H1 (cell line): ENCODE measurements around the gene SRGAP3. TPM values are rescaled to one million over a fixed set of nuclear protein-coding genes. Genes with fewer than 3 reads are reported as not detected.

Experiments
- CTCF ChIA-PET: fragments of 300-600 bp; sonication (Branson Sonifier 250); formaldehyde crosslinking; loops from one replicate; lab custom pipeline; 2021; ENCODE audit not compliant: partially characterized antibody; lab: Charles Lee
- POLR2A ChIA-PET: fragments of 300-600 bp; sonication (Branson Sonifier 250); formaldehyde crosslinking; loops from one replicate; lab custom pipeline; 2021; ENCODE audit warnings: inconsistent platforms; ENCODE audit not compliant: partially characterized antibody; lab: Charles Lee
- DNase-seq, 2 experiments: peaks; one replicate each; pipeline versions ENCODE4 v3.0.0 to v3.0.0-alpha.2; 2010 to 2022; ENCODE audit warnings: low spot score in 2 of 2, low read depth in 1 of 2, mixed read lengths in 1 of 2
- FAIRE-seq: peaks from 2 replicates; lab custom pipeline; 2011; peaks lifted over from hg19 to GRCh38; lab: Jason Lieb, UNC
- H2AFZ ChIP-seq: 2 replicates; pipeline ENCODE4 v1.8.1; 2012; ENCODE audit warnings: low read length, inconsistent platforms
- H2AK5ac ChIP-seq: 2 replicates; pipeline ENCODE4 v1.6.1; 2013; ENCODE audit warnings: low read depth, low read length
- H2BK120ac ChIP-seq: replicated peaks from 2 replicates; pipeline ENCODE3; 2013; ENCODE audit warnings: low read depth, low read length, inconsistent platforms
- H2BK12ac ChIP-seq: 2 replicates; pipeline ENCODE4 v1.6.1; 2013; ENCODE audit warnings: low read depth, low read length
- H2BK15ac ChIP-seq: 2 replicates; pipeline ENCODE4 v1.6.1; 2013; ENCODE audit warnings: low read length
- H2BK20ac ChIP-seq: 2 replicates; pipeline ENCODE4 v1.6.1; 2013; ENCODE audit warnings: low read length
- H2BK5ac ChIP-seq: 2 replicates; pipeline ENCODE4 v1.6.1; 2013; ENCODE audit warnings: low read depth, low read length
- H3K14ac ChIP-seq: 2 replicates; pipeline ENCODE4 v1.6.1; 2013; ENCODE audit warnings: inconsistent platforms; ENCODE audit not compliant: insufficient read length
- H3K18ac ChIP-seq: 2 replicates; pipeline ENCODE4 v1.6.1; 2013; ENCODE audit warnings: low read length; ENCODE audit errors: extremely low read depth
- H3K23ac ChIP-seq: 2 replicates; pipeline ENCODE4 v1.6.1; 2013; ENCODE audit warnings: inconsistent platforms; ENCODE audit not compliant: insufficient read length
- H3K23me2 ChIP-seq: 2 replicates; pipeline ENCODE4 v1.6.1; 2013; ENCODE audit warnings: low read depth, low read length
- H3K27ac ChIP-seq: 2 replicates; pipeline ENCODE4 v1.6.1; 2011; ENCODE audit warnings: low read depth, low read length, inconsistent platforms
- H3K27me3 ChIP-seq, 4 experiments: replicated peaks in 1 of 4; 1 replicate in 1 of 4; 2 replicates in 3 of 4; pipeline versions ENCODE4 v1.6.1 to v1.8.1; 2011 to 2013; ENCODE audit warnings: low read length in 3 of 4, mild to moderate bottlenecking in 3 of 4, inconsistent platforms in 2 of 4, mixed read lengths in 2 of 4, moderate library complexity in 1 of 4; ENCODE audit not compliant: control insufficient read depth in 3 of 4, insufficient read depth in 3 of 4; ENCODE audit errors: extremely low read depth in 1 of 4
- H3K36me3 ChIP-seq, 4 experiments: 2 replicates each; pipeline versions ENCODE4 v1.6.1 to v1.8.1; 2011 to 2013; ENCODE audit warnings: mild to moderate bottlenecking in 4 of 4, low read length in 3 of 4, moderate library complexity in 2 of 4, control low read depth in 1 of 4, inconsistent platforms in 1 of 4; ENCODE audit not compliant: insufficient read depth in 4 of 4, control insufficient read depth in 2 of 4
- H3K4ac ChIP-seq: replicated peaks from 2 replicates; pipeline ENCODE3; 2013; ENCODE audit warnings: low read length, low read depth, mixed read lengths, inconsistent platforms; ENCODE audit not compliant: insufficient read length
- H3K4me1 ChIP-seq, 4 experiments: replicated peaks in 1 of 4; 1 replicate in 1 of 4; 2 replicates in 3 of 4; pipeline versions ENCODE4 v1.6.1 to v1.8.1; 2011 to 2013; ENCODE audit warnings: low read length in 3 of 4, inconsistent platforms in 2 of 4, mixed read lengths in 1 of 4; ENCODE audit not compliant: insufficient read depth in 4 of 4, control insufficient read depth in 3 of 4
- H3K4me2 ChIP-seq, 2 experiments: 2 replicates each; pipeline versions ENCODE4 v1.6.1 to v1.8.1; 2011 to 2013; ENCODE audit warnings: low read depth in 2 of 2, low read length in 2 of 2, control low read depth in 1 of 2, inconsistent platforms in 1 of 2, mild to moderate bottlenecking in 1 of 2; ENCODE audit not compliant: insufficient read depth in 1 of 2
- H3K4me3 ChIP-seq, 4 experiments: fragments of 200-600, 300-600 bp in 1 of 4; sonication (generic), shearing (Covaris generic), sonication (Bioruptor Twin) in 1 of 4; 2 replicates each; pipeline versions ENCODE4 v1.5.1 to v1.8.1; 2011 to 2016; ENCODE audit warnings: low read length in 4 of 4, low read depth in 3 of 4, control low read depth in 2 of 4, inconsistent platforms in 2 of 4, mild to moderate bottlenecking in 2 of 4, mixed read lengths in 1 of 4, moderate library complexity in 1 of 4; ENCODE audit not compliant: insufficient read depth in 2 of 4; ENCODE audit errors: extremely low read depth in 1 of 4
- H3K56ac ChIP-seq: replicated peaks from 2 replicates; pipeline ENCODE3; 2013; ENCODE audit warnings: low read depth, mild to moderate bottlenecking, mixed read lengths, low read length, inconsistent platforms; ENCODE audit not compliant: insufficient read length
- H3K79me1 ChIP-seq: 2 replicates; pipeline ENCODE4 v1.6.1; 2013; ENCODE audit warnings: low read depth, low read length, control low read depth
- H3K79me2 ChIP-seq, 2 experiments: 2 replicates each; pipeline versions ENCODE4 v1.6.1 to v1.8.1; 2012 to 2013; ENCODE audit warnings: low read length in 2 of 2, mild to moderate bottlenecking in 2 of 2, inconsistent platforms in 1 of 2; ENCODE audit not compliant: insufficient read depth in 2 of 2, control insufficient read depth in 1 of 2
- H3K9ac ChIP-seq, 4 experiments: replicated peaks in 1 of 4; 1 replicate in 1 of 4; 2 replicates in 3 of 4; pipeline versions ENCODE4 v1.6.1 to v1.8.1; 2011 to 2013; ENCODE audit warnings: low read depth in 3 of 4, low read length in 3 of 4, control low read depth in 2 of 4, mild to moderate bottlenecking in 2 of 4, moderate library complexity in 2 of 4, inconsistent platforms in 1 of 4; ENCODE audit errors: extremely low read depth in 1 of 4
- H3K9me3 ChIP-seq, 2 experiments: 2 replicates each; pipeline versions ENCODE4 v1.6.1 to v1.8.1; 2012 to 2013; ENCODE audit warnings: mild to moderate bottlenecking in 2 of 2, moderate library complexity in 2 of 2, control low read depth in 1 of 2, inconsistent platforms in 1 of 2, low read depth in 1 of 2, low read length in 1 of 2, mixed read lengths in 1 of 2; ENCODE audit not compliant: insufficient read depth in 2 of 2
- H4K20me1 ChIP-seq, 2 experiments: replicated peaks in 1 of 2; 2 replicates each; pipeline versions ENCODE3 to v1.8.1; 2011 to 2013; ENCODE audit warnings: inconsistent platforms in 2 of 2, low read length in 2 of 2, mild to moderate bottlenecking in 1 of 2; ENCODE audit not compliant: insufficient read depth in 2 of 2, control insufficient read depth in 1 of 2
- H4K5ac ChIP-seq: 2 replicates; pipeline ENCODE4 v1.6.1; 2013; ENCODE audit warnings: low read length, low read depth, mixed read lengths, inconsistent platforms; ENCODE audit not compliant: insufficient read length
- H4K8ac ChIP-seq: 2 replicates; pipeline ENCODE4 v1.8.0; 2013; ENCODE audit warnings: mild to moderate bottlenecking, moderate library complexity, low read length, inconsistent platforms; ENCODE audit not compliant: insufficient read depth; ENCODE audit errors: extremely low read depth
- H4K91ac ChIP-seq: replicated peaks from 2 replicates; pipeline ENCODE3; 2013; ENCODE audit warnings: low read length, mixed read lengths, inconsistent platforms; ENCODE audit not compliant: insufficient read length
- TBP ChIP-seq: IDR thresholded peaks from 2 replicates; pipeline ENCODE4 v1.6.1; 2011; ENCODE audit warnings: low read depth, low read length, improper control_type of control experiment
- WGBS, 2 experiments: shearing (Covaris generic) in 1 of 2; methylation state at CpG; one replicate each; pipeline versions ENCODE4 v1.1.6 to v1.1.7; 2013 to 2015; ENCODE audit warnings: low lambda C conversion rate in 2 of 2, mixed read lengths in 2 of 2, inconsistent platforms in 1 of 2, low coverage in 1 of 2, missing lambda C conversion rate in 1 of 2; ENCODE audit not compliant: insufficient replicate concordance in 2 of 2, insufficient coverage in 1 of 2, insufficient read length in 1 of 2; ENCODE audit errors: extremely low coverage in 1 of 2, missing lambda C conversion rate in 1 of 2; 5-methylcytosine and 5-hydroxymethylcytosine counted together
- polyA plus RNA-seq, 7 experiments: library from polyadenylated mRNA; depleted of rRNA in 3 of 7; stranded (reverse) in 5 of 7; unstranded in 2 of 7; fragments of >200 nt in 5 of 7; fragments of 200-250 nt in 2 of 7; gene quantifications; 1 replicate in 5 of 7; 2 replicates in 1 of 7; 4 replicates in 1 of 7; pipeline versions ENCODE4 v1.2.1 to v1.2.3, GENCODE V29; 2011 to 2013; ENCODE audit warnings: missing spikeins in 2 of 7, mixed read lengths in 2 of 7
- total RNA-seq: library from RNA; stranded (reverse); fragmentation: NEBNext Ultra II Directional; extraction: Animal tissue kit (Norgen Biotek cat#: 25700); gene quantifications from 2 replicates; pipeline ENCODE4 v1.2.1, GENCODE V29; 2021

The SRGAP3 gene
- total and polyA plus RNA-seq, 2 of the 8 experiments (the other 6 are each of a cell fraction or from before 2014, with no cell fraction given), result 5.8 to 11.4 TPM

- Histone ChIP-seq H3K4me2 (no peak overlapping the region), H4K5ac (no peak overlapping the region), H2BK12ac (no peak overlapping the region), H3K56ac (no peak overlapping the region), H3K23ac (no peak overlapping the region), H2BK120ac (no peak overlapping the region), H3K9ac (no peak overlapping the region; a peak in 1 of 7 replicates), H3K23me2 (no peaks in the 10 kb centered on the region), H2AK5ac (no peak overlapping the region), H2AFZ (no peak overlapping the region), H3K4me1 (peaks cover 0 to 5% (median under 1%) of the 10 kb centered on the region in 4 experiments; a peak in 2 of 7 replicates), H2BK15ac (no peak overlapping the region), H3K18ac (no peak overlapping the region), H3K79me2 (no peaks in the 10 kb centered on the region), H3K36me3 (no peaks in the 10 kb centered on the region), H4K20me1 (no peaks in the 10 kb centered on the region), H3K27ac (no peak overlapping the region), H4K8ac (no peak overlapping the region), H2BK5ac (no peak overlapping the region), H3K4me3 (no peak overlapping the region), H3K9me3 (no peaks in the 10 kb centered on the region), H4K91ac (no peak overlapping the region), H3K79me1 (no peaks in the 10 kb centered on the region), H3K4ac (no peak overlapping the region), H2BK20ac (no peak overlapping the region), H3K14ac (no peak overlapping the region), H3K27me3 (no peaks in the 10 kb centered on the region)
- FAIRE-seq, result no peak
- WGBS, 2 experiments, result 92% methylated on average over 2 of the region's 2 CpGs; no CpG with 5 or more reads in 1 of the 2 experiments
- no peak for DNase-seq
- POLR2A ChIA-PET, result interaction anchor here (1.3 kb wide), 1 partner anchor 13 kb away, joined by 3 read pairs; no protein-coding TSS in a partner anchor
- CTCF ChIA-PET, result interaction anchor here (0.7 to 1.9 kb wide), 5 partner anchors 9 to 76 kb away, joined by 3 to 5 read pairs (median 5); no protein-coding TSS in a partner anchor
- no peak for TF ChIP-seq TBP
Observed at GRCh38 chr3:9035961-9036360, 213.5 kb downstream of the SRGAP3 start.
